ENCODE results near the gene TNFRSF9. TPM values are rescaled to one million over a fixed set of nuclear protein-coding genes. Genes with fewer than 3 reads are reported as not detected.

The TNFRSF9 gene
- total RNA-seq, 4 donors from 2014 or later, result 0.10 TPM; not detected in 3

DNA sequence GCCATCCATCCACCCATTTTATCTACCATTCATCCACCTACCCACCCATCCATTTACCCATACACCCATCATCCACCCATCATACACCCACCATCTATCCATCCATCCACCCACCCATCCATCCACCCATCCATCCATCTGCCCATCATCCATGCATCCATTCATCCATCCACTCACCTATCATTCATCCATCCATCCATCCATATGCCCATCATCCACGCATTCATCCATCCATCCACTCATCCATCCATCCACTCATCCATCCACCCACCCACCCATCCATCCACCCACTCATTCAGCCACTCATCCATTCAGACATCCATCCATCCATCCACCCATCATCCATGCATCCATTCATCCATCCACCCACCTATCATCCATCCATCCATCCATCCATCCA, 55.9 kb downstream of the TNFRSF9 start:
- 49 to 98% methylated on average over 1 of the region's 1 CpG for WGBS, 2 donors
- Histone ChIP-seq H3K27me3 (no peaks in the 10 kb centered on the region), H3K4me3 (replicated peaks in 1 of 3) (no peak overlapping the region), H3K36me3 (no peaks in the 10 kb centered on the region), H3K27ac (no peak overlapping the region), H3K4me1 (no peaks in the 10 kb centered on the region), H3K9me3 (no peaks in the 10 kb centered on the region)
- TF ChIP-seq POLR2A (IDR thresholded peaks at IDR 0.05), result no peak
- TF ChIP-seq, protein P1, sequence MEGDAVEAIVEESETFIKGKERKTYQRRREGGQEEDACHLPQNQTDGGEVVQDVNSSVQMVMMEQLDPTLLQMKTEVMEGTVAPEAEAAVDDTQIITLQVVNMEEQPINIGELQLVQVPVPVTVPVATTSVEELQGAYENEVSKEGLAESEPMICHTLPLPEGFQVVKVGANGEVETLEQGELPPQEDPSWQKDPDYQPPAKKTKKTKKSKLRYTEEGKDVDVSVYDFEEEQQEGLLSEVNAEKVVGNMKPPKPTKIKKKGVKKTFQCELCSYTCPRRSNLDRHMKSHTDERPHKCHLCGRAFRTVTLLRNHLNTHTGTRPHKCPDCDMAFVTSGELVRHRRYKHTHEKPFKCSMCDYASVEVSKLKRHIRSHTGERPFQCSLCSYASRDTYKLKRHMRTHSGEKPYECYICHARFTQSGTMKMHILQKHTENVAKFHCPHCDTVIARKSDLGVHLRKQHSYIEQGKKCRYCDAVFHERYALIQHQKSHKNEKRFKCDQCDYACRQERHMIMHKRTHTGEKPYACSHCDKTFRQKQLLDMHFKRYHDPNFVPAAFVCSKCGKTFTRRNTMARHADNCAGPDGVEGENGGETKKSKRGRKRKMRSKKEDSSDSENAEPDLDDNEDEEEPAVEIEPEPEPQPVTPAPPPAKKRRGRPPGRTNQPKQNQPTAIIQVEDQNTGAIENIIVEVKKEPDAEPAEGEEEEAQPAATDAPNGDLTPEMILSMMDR (IDR thresholded peaks at IDR 0.05), result no peak
- no peak for DNase-seq
- intact Hi-C loops (cut with DNase I), result no loop called here

DNA sequence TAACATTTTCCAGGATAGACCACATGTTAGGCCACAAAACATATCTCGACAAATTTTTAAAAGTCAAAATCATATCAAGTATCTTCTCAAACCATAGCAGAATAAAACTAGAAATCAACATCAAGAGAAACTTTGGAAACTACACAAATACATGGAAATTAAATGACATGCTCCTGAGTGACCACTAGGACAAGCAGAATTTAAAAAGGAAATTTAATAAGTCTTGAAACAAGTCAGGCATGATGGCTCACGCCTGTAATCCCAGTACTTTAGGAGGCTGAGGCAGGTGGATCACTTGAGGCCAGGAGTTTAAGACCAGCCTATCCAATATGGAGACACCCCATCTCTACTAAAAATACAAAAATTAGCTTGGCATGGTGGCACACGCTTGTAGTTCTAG, 61.4 kb downstream of the TNFRSF9 start:
- intact Hi-C loops (cut with DNase I), result no loop called here
- TF ChIP-seq POLR2A (IDR thresholded peaks at IDR 0.05), result no peak
- TF ChIP-seq, protein P1 (IDR thresholded peaks at IDR 0.05), result no peak

DNA sequence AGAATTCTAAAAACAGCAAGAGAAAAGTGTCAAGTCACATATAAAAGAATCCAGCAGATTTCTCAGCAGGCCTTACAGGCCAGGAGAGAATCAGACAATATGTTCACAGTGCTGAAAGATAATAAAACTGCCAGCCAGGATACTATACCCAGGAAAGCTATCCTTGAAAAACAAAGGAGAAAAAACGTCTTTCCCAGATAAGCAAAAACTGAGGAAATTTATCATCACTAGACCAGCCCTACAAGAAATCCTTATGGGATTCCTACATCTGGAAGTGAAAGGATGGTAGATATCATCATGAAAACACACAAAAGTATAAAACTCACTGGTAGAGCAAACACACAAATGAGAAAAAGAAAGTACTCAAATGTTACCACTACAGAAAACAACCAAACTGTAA, 62.6 kb downstream of the TNFRSF9 start:
- H3K4me1 ChIP-seq, result no peaks in the 10 kb centered on the region
- no peaks in the 10 kb centered on the region for H3K36me3 ChIP-seq
- 68 to 70% methylated on average over 1 of the region's 1 CpG for WGBS, 2 donors
- TF ChIP-seq, protein P1 (IDR thresholded peaks at IDR 0.05), result no peak
- TF ChIP-seq POLR2A (IDR thresholded peaks at IDR 0.05), result no peak
- intact Hi-C loops (cut with DNase I), result no loop called here
- H3K27ac ChIP-seq, result no peak overlapping the region
- no peaks in the 10 kb centered on the region for H3K27me3 ChIP-seq
- no peaks in the 10 kb centered on the region for H3K9me3 ChIP-seq
- DNase-seq, result no peak
- H3K4me3 ChIP-seq (replicated peaks in 1 of 3), result no peak overlapping the region

More for the DNA sequence above, 61.4 kb downstream of the TNFRSF9 start:
- DNase-seq, result no peak
- Histone ChIP-seq H3K4me3 (replicated peaks in 1 of 3) (no peak overlapping the region), H3K4me1 (no peaks in the 10 kb centered on the region), H3K27me3 (no peaks in the 10 kb centered on the region), H3K9me3 (no peaks in the 10 kb centered on the region), H3K36me3 (no peaks in the 10 kb centered on the region), H3K27ac (no peak overlapping the region)
- WGBS, 2 donors, result 89 to 91% methylated on average over 3 of the region's 3 CpGs

GRCh38 chr1:7873801-7874795, 66.5 kb downstream of the TNFRSF9 start:
- Histone ChIP-seq H3K27me3 (no peaks in the 10 kb centered on the region), H3K36me3 (no peaks in the 10 kb centered on the region), H3K27ac (no peak overlapping the region), H3K4me1 (no peaks in the 10 kb centered on the region), H3K4me3 (replicated peaks in 1 of 3) (no peak overlapping the region), H3K9me3 (no peaks in the 10 kb centered on the region)
- TF ChIP-seq POLR2A (IDR thresholded peaks at IDR 0.05), result no peak
- TF ChIP-seq, protein P1 (IDR thresholded peaks at IDR 0.05), result no peak
- DNase-seq, result no peak
- intact Hi-C loops (cut with DNase I), result no loop called here
- 78 to 84% methylated on average over 7 to 11 of the region's 11 CpGs for WGBS, 2 donors

DNA sequence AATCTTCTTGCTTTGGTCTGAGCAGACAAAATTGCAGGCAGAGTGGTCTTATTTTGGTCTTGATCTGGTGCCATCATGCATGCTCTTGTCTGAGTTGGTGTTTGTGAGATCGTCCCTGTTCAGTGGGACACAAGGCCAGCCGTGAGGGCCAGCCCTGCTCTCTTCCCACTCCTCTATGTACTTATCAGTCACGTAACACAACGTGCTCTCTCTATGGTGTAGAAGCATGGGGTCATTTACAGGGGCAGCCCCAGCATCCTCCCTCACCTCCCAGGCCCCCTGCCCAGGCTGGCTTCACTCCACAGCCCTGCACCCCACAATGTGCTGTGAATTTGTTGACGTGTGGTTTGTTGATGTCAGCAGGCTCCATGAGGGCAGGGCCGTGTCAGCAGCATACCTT, 69.5 kb downstream of the TNFRSF9 start:
- intact Hi-C loops (cut with DNase I), result no loop called here
- Histone ChIP-seq H3K27ac (no peak overlapping the region), H3K36me3 (no peaks in the 10 kb centered on the region), H3K4me1 (no peaks in the 10 kb centered on the region), H3K4me3 (replicated peaks in 1 of 3) (no peak overlapping the region), H3K9me3 (no peaks in the 10 kb centered on the region), H3K27me3 (no peaks in the 10 kb centered on the region)
- DNase-seq, result no peak
- 74 to 81% methylated on average over 6 of the region's 6 CpGs for WGBS, 2 donors
- TF ChIP-seq, protein P1 (IDR thresholded peaks at IDR 0.05), result no peak
